WERI-Rb-1 (cell line): ENCODE data around the gene QRFP.

Experiments
- DNase-seq: peaks from one replicate; pipeline ENCODE4 v3.0.0-alpha.2; 2020
- H3K27ac ChIP-seq: fragments of 250-450 bp; sonication (Bioruptor Pico); 2 replicates; pipeline ENCODE4 v1.5.1; 2020; ENCODE audit warnings: mild to moderate bottlenecking, moderate library complexity
- H3K27me3 ChIP-seq: fragments of 250-450 bp; sonication (Bioruptor Pico); 2 replicates; pipeline ENCODE4 v1.5.1; 2021; ENCODE audit warnings: mild to moderate bottlenecking, low read depth, moderate library complexity; ENCODE audit not compliant: insufficient read depth, severe bottlenecking
- H3K36me3 ChIP-seq: fragments of 250-450 bp; sonication (Bioruptor Pico); 2 replicates; pipeline ENCODE4 v1.5.1; 2020; ENCODE audit warnings: mild to moderate bottlenecking, moderate library complexity
- H3K4me3 ChIP-seq: 2 replicates; pipeline ENCODE4 v1.5.1; 2011; ENCODE audit warnings: low read depth, mild to moderate bottlenecking, control low read depth, low read length
- H3K9me3 ChIP-seq: fragments of 250-450 bp; sonication (Bioruptor Pico); 2 replicates; pipeline ENCODE4 v1.5.1; 2021; ENCODE audit warnings: mild to moderate bottlenecking, moderate library complexity; ENCODE audit not compliant: severe bottlenecking
- CTCF ChIP-seq: IDR thresholded peaks from 2 replicates; pipeline ENCODE4 v1.5.1; 2011; ENCODE audit warnings: low read depth, mild to moderate bottlenecking, control low read depth, inconsistent platforms, low read length

Gene QRFP

GRCh38 chr9:130931508-130932254, 35.1 kb upstream of the QRFP start:
- no peaks in the 10 kb centered on the region for H3K9me3 ChIP-seq
- H3K27ac ChIP-seq = no peak overlapping the region
- no peak for TF ChIP-seq CTCF
- DNase-seq = no peak
- no peak overlapping the region for H3K4me3 ChIP-seq
- no peaks in the 10 kb centered on the region for H3K36me3 ChIP-seq
- no peaks in the 10 kb centered on the region for H3K27me3 ChIP-seq

DNA sequence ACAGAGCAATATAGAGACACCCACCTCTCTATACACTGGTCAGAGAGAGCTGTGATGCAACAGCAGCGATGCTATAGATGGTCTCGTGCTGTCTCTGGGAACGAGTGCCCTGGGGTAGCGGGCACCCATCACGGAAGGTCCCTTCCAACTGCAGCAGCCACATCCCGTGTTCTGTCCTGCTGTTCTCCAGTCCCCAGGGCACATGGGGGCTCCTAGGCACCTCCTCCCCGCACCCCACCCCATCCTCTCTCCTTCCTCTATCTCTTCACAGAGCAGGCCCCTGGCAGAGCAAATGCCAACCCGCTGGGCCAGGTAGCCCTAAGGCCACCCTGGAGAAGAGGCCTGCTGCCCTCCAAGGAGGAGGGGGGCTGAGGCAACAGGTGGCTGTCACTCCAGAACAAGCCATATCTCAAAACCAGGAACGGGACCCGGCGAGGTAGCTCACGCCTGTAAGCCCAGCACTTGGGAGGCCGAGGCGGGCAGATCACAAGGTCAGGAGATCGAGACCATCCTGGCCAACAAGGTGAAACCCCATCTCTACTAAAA, 34.3 kb upstream of the QRFP start:
- TF ChIP-seq CTCF = no peak
- Histone ChIP-seq H3K4me3 (no peak overlapping the region), H3K9me3 (no peaks in the 10 kb centered on the region), H3K36me3 (no peaks in the 10 kb centered on the region), H3K27me3 (no peaks in the 10 kb centered on the region), H3K27ac (no peak overlapping the region)
- DNase-seq = no peak

- Histone ChIP-seq H3K4me3 (no peak overlapping the region), H3K36me3 (no peaks in the 10 kb centered on the region), H3K27ac (no peak overlapping the region), H3K27me3 (no peaks in the 10 kb centered on the region), H3K9me3 (no peaks in the 10 kb centered on the region)
- TF ChIP-seq CTCF = no peak
- DNase-seq = no peak
These were observed 33.7 kb upstream of the QRFP start for GRCh38 chr9:130930132-130930803.

DNA sequence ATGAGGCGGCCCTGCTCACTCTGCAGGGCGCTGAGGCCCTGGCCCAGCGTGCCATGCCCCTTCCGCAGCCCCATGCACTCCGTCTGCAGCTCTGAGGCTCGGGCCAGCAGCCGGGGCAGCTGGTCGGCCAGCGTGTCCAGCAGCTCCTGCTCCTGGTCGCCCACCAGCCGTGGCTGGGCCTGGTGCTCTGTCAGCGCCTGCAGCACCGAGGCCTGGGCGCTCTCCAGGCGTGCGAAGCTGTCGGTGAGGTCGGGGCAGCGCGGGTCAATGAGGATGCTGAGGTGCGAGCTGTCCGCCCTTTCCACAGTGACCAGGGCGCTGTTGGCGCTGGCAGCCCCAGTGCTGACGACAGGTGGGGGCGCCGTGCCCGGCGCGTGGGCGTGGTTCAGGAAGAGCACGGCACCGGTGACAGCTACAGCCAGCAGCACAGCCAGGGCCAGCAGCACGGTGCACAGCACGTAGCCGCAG, 33.0 kb upstream of the QRFP start:
- no peaks in the 10 kb centered on the region for H3K9me3 ChIP-seq
- DNase-seq = no peak
- no peak for TF ChIP-seq CTCF
- H3K27me3 ChIP-seq = no peaks in the 10 kb centered on the region
- H3K36me3 ChIP-seq = no peaks in the 10 kb centered on the region
- H3K4me3 ChIP-seq = no peak overlapping the region
- H3K27ac ChIP-seq = no peak overlapping the region

GRCh38 chr9:130927995-130928900, 31.6 kb upstream of the QRFP start:
- DNase-seq = no peak
- no peaks in the 10 kb centered on the region for H3K27me3 ChIP-seq
- no peaks in the 10 kb centered on the region for H3K9me3 ChIP-seq
- no peaks in the 10 kb centered on the region for H3K36me3 ChIP-seq
- no peak for TF ChIP-seq CTCF
- no peak overlapping the region for H3K4me3 ChIP-seq
- no peak overlapping the region for H3K27ac ChIP-seq
